Dermis microvascular lymphatic vessel endothelial cell (primary cell): ENCODE measurements around the gene EFTUD2. TPM values are rescaled to one million over a fixed set of nuclear protein-coding genes. Genes with fewer than 3 reads are reported as not detected.

ENCODE experiments used
- DNase-seq, 2 donors: peaks; one replicate each; pipeline versions ENCODE4 v3.0.0 to v3.0.0-alpha.2; 2010; ENCODE audit warnings: low read depth in 2 of 2
- total RNA-seq: library from RNA; depleted of rRNA; stranded (reverse); fragments of >200 nt; gene quantifications from 2 replicates; pipeline ENCODE4 v1.2.1, GENCODE V29; 2014

The EFTUD2 gene
- total RNA-seq, 1 donor from 2014 or later = 145 TPM

GRCh38 chr17:44910231-44911106 is 11.2 kb upstream of the EFTUD2 start:
- DNase-seq = no peak

- DNase-seq = no peak
Observed at GRCh38 chr17:44909681-44910144, 10.5 kb upstream of the EFTUD2 start.

- no peak for DNase-seq
Observed at GRCh38 chr17:44908761-44909326, 9.6 kb upstream of the EFTUD2 start.

GRCh38 chr17:44907729-44908470 is 8.7 kb upstream of the EFTUD2 start:
- DNase-seq = no peak

- DNase-seq = no peak
Observed at GRCh38 chr17:44906763-44907728, 7.8 kb upstream of the EFTUD2 start.

- DNase-seq = peak in 1 of 2 donors; percentile 84
Observed at GRCh38 chr17:44906010-44906646, 6.9 kb upstream of the EFTUD2 start.

- DNase-seq = peak in 1 of 2 donors; percentile 39
Observed at GRCh38 chr17:44905006-44906000, 6.1 kb upstream of the EFTUD2 start.

- no peak for DNase-seq
Observed at GRCh38 chr17:44904001-44904984, 5.0 kb upstream of the EFTUD2 start.

- peak in 1 of 2 donors; percentile 47 for DNase-seq
Observed at GRCh38 chr17:44903012-44903685, 3.9 kb upstream of the EFTUD2 start.

- no peak for DNase-seq
Observed at GRCh38 chr17:44902135-44902760, 3.0 kb upstream of the EFTUD2 start.

GRCh38 chr17:44901411-44901921 is 2.2 kb upstream of the EFTUD2 start:
- peak; percentile 74 to 88 for DNase-seq

- peak; percentile 55 to 95 for DNase-seq
Observed at GRCh38 chr17:44900894-44901293, 1.6 kb upstream of the EFTUD2 start.

GRCh38 chr17:44898768-44899073 is 524 bp downstream of the EFTUD2 start:
- DNase-seq = peak; percentile 37 to 66

GRCh38 chr17:44894642-44895041 is 4.6 kb downstream of the EFTUD2 start:
- no peak for DNase-seq

GRCh38 chr17:44892250-44892649 is 7.0 kb downstream of the EFTUD2 start:
- no peak for DNase-seq

- DNase-seq = no peak
Observed at GRCh38 chr17:44889003-44889402, 10.2 kb downstream of the EFTUD2 start.
